Neutrophil (primary cell): Measurements from ENCODE around the gene ESYT1.
"Not testable (repeated sequence)": the region's sequence is repeated elsewhere in the genome, so short reads cannot be mapped to it uniquely, and the experiment has no call there.

Source experiments
- H3K27ac ChIP-seq: fragments of 200-600 bp; sonication (generic); 2 replicates; pipeline ENCODE4 v1.5.1; 2016; ENCODE audit warnings: mild to moderate bottlenecking, moderate library complexity
- H3K27me3 ChIP-seq: fragments of 200-600 bp; sonication (generic); 2 replicates; pipeline ENCODE4 v1.6.0; 2016; ENCODE audit warnings: mild to moderate bottlenecking
- H3K36me3 ChIP-seq: fragments of 200-600 bp; sonication (generic); 2 replicates; pipeline ENCODE4 v1.5.1; 2017
- H3K4me1 ChIP-seq, 2 experiments: fragments of 200-600 bp in 1 of 2; sonication (generic) in 1 of 2; 1 replicate in 1 of 2; 2 replicates in 1 of 2; pipeline versions ENCODE4 v1.5.1 to v1.6.1; 2013 to 2016; ENCODE audit warnings: low read depth in 1 of 2, low read length in 1 of 2, mild to moderate bottlenecking in 1 of 2, moderate library complexity in 1 of 2; ENCODE audit not compliant: control insufficient read depth in 1 of 2, insufficient read depth in 1 of 2
- H3K4me3 ChIP-seq, 2 experiments: fragments of 200-600 bp in 1 of 2; sonication (generic) in 1 of 2; 1 replicate in 1 of 2; 2 replicates in 1 of 2; pipeline ENCODE4 v1.5.1; 2013 to 2016; ENCODE audit warnings: low read depth in 1 of 2, low read length in 1 of 2, mild to moderate bottlenecking in 1 of 2, moderate library complexity in 1 of 2
- H3K9me3 ChIP-seq: fragments of 200-600 bp; sonication (generic); 2 replicates; pipeline ENCODE4 v1.5.1; 2016
- TF ChIP-seq, protein P1 (sequence below): fragments of 200-600 bp; sonication (generic); IDR thresholded peaks from 2 replicates; pipeline ENCODE4 v1.5.1; 2016; ENCODE audit warnings: antibody characterized with exemption

The ESYT1 gene

DNA sequence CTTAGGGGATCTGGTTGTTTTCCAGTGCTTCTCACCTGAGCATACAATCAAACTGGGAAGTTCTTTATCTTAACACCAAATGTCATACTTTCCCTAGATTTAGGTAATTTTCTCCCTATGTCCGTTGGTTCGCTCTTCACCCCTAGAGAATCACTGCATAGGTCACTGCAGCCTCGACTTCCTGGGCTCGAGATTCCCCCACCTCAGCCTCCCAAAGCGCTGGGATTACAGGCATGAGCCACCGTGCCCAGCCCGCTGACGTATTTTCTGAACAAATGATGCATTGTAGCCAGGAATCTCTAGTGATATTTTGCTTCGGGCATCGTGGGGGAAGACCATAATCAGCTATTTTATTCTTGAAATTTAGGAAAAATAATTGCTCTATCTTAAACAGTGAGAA is 12.7 kb upstream of the ESYT1 start:
- TF ChIP-seq, protein P1, sequence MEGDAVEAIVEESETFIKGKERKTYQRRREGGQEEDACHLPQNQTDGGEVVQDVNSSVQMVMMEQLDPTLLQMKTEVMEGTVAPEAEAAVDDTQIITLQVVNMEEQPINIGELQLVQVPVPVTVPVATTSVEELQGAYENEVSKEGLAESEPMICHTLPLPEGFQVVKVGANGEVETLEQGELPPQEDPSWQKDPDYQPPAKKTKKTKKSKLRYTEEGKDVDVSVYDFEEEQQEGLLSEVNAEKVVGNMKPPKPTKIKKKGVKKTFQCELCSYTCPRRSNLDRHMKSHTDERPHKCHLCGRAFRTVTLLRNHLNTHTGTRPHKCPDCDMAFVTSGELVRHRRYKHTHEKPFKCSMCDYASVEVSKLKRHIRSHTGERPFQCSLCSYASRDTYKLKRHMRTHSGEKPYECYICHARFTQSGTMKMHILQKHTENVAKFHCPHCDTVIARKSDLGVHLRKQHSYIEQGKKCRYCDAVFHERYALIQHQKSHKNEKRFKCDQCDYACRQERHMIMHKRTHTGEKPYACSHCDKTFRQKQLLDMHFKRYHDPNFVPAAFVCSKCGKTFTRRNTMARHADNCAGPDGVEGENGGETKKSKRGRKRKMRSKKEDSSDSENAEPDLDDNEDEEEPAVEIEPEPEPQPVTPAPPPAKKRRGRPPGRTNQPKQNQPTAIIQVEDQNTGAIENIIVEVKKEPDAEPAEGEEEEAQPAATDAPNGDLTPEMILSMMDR, result no peak

DNA sequence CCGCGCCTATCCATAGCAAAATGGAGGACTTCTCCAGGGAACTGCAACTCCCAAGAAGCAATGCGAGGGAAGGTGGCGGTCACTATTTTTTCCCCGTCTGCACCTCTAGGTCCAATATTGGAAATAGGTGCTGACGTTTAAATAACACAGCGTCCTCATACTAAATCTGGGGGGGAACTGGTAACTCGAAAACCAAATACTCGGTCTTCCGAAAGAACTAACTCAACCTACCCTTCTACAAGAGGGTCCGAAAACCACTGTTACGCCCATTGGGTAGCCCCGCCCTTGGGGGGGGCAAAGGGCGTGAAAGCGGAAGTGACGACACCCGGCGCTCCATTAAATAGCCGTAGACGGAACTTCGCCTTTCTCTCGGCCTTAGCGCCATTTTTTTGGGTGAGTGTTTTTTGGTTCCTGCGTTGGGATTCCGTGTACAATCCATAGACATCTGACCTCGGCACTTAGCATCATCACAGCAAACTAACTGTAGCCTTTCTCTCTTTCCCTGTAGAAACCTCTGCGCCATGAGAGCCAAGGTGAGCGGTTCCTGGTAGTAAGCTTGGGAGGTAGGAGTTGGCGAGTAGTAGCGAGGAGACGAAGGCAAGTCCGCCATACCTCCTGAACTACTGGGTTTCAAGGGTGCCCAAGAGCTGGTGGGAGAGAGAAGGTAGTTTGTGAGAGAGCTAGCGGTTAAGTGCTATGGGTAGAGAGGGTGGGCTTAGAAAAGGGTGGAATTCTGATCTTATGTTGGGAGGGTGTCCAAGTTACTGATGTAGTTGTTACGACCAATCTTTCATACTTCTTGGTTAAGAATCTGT is 11.6 kb upstream of the ESYT1 start, which contains the start of gene RPL41:
Gene RPL41, plus strand, starts transcription at position 367 of the 815 bp plus-strand sequence.
- Histone ChIP-seq H3K4me3 (peak within 1 kb of the TSS; percentile 87 to 96), H3K9me3 (no peaks in the 10 kb centered on the region), H3K27ac (peak within 1 kb of the TSS; percentile 96), H3K27me3 (no peaks in the 10 kb centered on the region), H3K4me1 (peaks cover 33% of the 10 kb centered on the region in 2 experiments), H3K36me3 (peaks cover 21% of the 10 kb centered on the region)
- TF ChIP-seq, protein P1, result peak; percentile 37

More for the DNA sequence above, 12.7 kb upstream of the ESYT1 start:
- Histone ChIP-seq H3K9me3 (no peaks in the 10 kb centered on the region), H3K27ac (peak overlapping the region; percentile 96), H3K4me1 (peaks cover 33% of the 10 kb centered on the region in 2 experiments), H3K36me3 (peaks cover 19% of the 10 kb centered on the region), H3K27me3 (no peaks in the 10 kb centered on the region), H3K4me3 (peak overlapping the region; percentile 87 to 96)

DNA sequence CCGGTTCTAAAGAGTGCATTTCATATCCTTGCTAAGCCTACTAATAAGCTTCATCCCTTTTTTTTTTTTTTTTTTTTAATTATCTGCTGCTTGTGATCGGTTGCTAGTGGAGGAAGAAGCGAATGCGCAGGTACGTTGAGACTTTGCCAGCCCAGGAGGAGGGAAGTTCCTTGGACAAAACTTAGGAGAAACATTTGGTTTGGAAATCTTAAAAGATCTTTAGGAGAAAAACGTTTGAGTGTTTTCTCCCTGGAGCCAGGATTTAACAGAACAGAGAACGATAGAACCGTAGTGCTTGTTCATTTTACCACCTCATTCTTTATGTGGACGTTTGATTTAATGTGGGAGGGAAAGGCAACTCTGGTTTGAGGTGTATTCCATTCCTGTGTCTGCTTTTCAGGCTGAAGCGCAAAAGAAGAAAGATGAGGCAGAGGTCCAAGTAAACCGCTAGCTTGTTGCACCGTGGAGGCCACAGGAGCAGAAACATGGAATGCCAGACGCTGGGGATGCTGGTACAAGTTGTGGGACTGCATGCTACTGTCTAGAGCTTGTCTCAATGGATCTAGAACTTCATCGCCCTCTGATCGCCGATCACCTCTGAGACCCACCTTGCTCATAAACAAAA is 10.9 kb upstream of the ESYT1 start:
- Histone ChIP-seq H3K4me3 (peak overlapping the region; percentile 87 to 96), H3K4me1 (peaks cover 33% of the 10 kb centered on the region in 2 experiments), H3K36me3 (peaks cover 23% of the 10 kb centered on the region), H3K27ac (peak overlapping the region; percentile 96)
- H3K9me3 ChIP-seq, H3K27me3 ChIP-seq: not testable (repeated sequence)

DNA sequence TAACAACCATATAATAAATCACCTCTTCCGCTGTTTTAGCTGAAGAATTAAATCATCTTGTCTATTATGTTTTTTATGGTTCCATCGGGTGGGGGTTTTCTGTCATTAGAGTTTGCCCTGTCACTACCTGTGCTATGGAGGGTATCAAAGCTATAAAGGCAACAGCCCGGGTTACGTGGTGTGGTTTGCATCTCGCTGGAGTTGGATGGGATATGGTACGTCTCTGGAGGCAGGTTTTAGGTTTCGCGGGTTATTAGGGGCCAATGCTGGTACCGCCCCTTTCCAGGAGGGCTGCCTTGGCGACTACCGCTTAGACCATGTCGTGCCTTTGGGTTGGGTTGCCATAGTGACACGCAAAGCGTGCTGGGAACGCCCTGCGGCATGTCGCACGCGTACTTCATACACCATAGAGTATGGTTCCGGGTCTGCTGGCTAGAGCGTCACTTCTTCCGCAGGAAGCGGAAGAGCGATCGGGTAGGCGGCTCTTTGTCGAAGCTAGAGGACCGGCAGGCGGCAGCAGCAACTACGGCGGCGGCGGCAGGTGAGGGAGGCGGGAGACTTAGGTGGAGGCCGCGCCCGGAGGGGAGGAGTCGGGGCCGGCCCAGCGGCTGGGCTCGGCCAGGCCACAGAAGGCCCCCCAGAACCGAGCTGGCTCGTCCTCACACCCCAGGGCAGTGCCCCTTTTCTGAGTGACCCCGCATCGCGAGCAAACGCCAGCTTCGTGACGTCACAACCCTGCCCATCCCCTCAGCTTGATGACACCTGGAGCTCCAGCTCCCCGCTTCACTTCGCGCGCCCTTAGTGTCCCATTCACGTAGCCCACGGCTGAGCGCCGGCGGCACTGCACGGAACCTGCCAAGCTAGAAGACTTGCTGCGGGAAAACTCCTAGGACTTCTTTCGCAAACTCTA is 10.0 kb upstream of the ESYT1 start, which contains the start of gene ZC3H10:
Gene ZC3H10, plus strand, starts transcription at position 489 of the 910 bp plus-strand sequence. CDS start 2,297 bp downstream, outside the sequence.
- H3K27ac ChIP-seq, result peak within 1 kb of the TSS; percentile 96
- no peaks in the 10 kb centered on the region for H3K9me3 ChIP-seq
- H3K4me1 ChIP-seq, result peaks cover 33% of the 10 kb centered on the region in 2 experiments
- TF ChIP-seq, protein P1, result peak; percentile 83
- peak within 1 kb of the TSS; percentile 87 to 96 for H3K4me3 ChIP-seq
- no peaks in the 10 kb centered on the region for H3K27me3 ChIP-seq
- H3K36me3 ChIP-seq, result peaks cover 23% of the 10 kb centered on the region

DNA sequence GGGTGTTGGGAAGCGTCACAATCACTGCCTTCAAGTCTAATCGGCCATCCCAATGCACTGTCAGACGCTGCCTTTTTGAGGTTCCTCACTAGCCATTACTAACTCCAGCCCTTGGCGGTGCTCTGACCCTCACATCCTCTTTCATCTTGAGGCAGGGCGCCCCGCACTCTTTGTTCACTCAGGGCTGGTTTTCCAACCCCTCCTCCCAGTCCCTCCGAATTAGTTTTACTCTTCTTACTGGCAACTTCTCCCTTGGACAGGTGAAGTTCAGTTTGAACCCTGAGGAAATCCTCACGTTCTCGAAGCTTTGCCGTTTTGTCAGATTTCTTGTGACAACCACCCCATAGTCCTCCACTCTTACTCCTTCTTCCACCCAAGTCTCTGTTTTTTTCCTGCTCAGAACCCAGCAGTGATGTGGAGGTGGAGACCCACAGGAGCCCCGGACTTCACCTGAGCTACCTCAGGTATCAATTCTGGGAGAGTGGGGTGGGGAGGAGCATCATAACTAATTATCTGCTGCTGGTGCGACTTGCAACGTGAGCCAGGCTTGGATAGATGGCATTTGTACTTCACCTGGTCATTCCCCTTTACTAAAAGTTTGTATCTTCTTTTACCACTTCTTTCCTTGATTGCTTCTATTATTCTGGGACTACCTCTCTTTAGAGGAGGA is 9.2 kb upstream of the ESYT1 start:
- TF ChIP-seq, protein P1, result no peak
- Histone ChIP-seq H3K36me3 (peaks cover 23% of the 10 kb centered on the region), H3K4me1 (peaks cover 36 to 38% of the 10 kb centered on the region in 2 experiments), H3K9me3 (no peaks in the 10 kb centered on the region), H3K4me3 (peak overlapping the region; percentile 87 to 96), H3K27ac (peak overlapping the region; percentile 96), H3K27me3 (no peaks in the 10 kb centered on the region)
